ENCODE data around the gene EPB41L2. TPM values are rescaled to one million over a fixed set of nuclear protein-coding genes. Genes with fewer than 3 reads are reported as not detected.
A peak's percentile ranks its signal among the peaks of the same experiment; 100 is the strongest.
"Not testable (repeated sequence)": the region's sequence is repeated elsewhere in the genome, so short reads cannot be mapped to it uniquely, and the experiment has no call there.

The EPB41L2 gene
- total RNA-seq, 1 experiment from 2014 or later, result 33.2 TPM

- DNase-seq (ENCODE audit: low read depth), result no peak
Observed at GRCh38 chr6:131003488-131004386, 59.3 kb downstream of the EPB41L2 start.

GRCh38 chr6:131002661-131002980, 60.4 kb downstream of the EPB41L2 start:
- DNase-seq (ENCODE audit: low read depth), result no peak

GRCh38 chr6:131001945-131002660, 60.9 kb downstream of the EPB41L2 start:
- no peak for DNase-seq (ENCODE audit: low read depth)

- DNase-seq (ENCODE audit: low read depth), result no peak
Observed at GRCh38 chr6:131001111-131001736, 61.8 kb downstream of the EPB41L2 start.

GRCh38 chr6:131000544-131000943, 62.5 kb downstream of the EPB41L2 start:
- no peak for DNase-seq (ENCODE audit: low read depth)

GRCh38 chr6:130997061-130997753, 65.8 kb downstream of the EPB41L2 start:
- peak; percentile 28 for DNase-seq (ENCODE audit: low read depth)

- DNase-seq (ENCODE audit: low read depth), result no peak
Observed at GRCh38 chr6:130996635-130997034, 66.4 kb downstream of the EPB41L2 start.

- DNase-seq (ENCODE audit: low read depth), result no peak
Observed at GRCh38 chr6:130995783-130996447, 67.1 kb downstream of the EPB41L2 start.

GRCh38 chr6:130994319-130995097, 68.5 kb downstream of the EPB41L2 start:
- DNase-seq (ENCODE audit: low read depth), result no peak

GRCh38 chr6:130993292-130993765, 69.7 kb downstream of the EPB41L2 start:
- no peak for DNase-seq (ENCODE audit: low read depth)

GRCh38 chr6:130991422-130992137, 71.5 kb downstream of the EPB41L2 start:
- DNase-seq (ENCODE audit: low read depth), result no peak

GRCh38 chr6:130987539-130987938, 75.5 kb downstream of the EPB41L2 start:
- DNase-seq (ENCODE audit: low read depth), result not testable (repeated sequence)

GRCh38 chr6:130985115-130985514, 77.9 kb downstream of the EPB41L2 start:
- no peak for DNase-seq (ENCODE audit: low read depth)

- no peak for DNase-seq (ENCODE audit: low read depth)
Observed at GRCh38 chr6:130982941-130983456, 80.0 kb downstream of the EPB41L2 start.

- DNase-seq (ENCODE audit: low read depth), result no peak
Observed at GRCh38 chr6:130982135-130982534, 80.9 kb downstream of the EPB41L2 start.

GRCh38 chr6:130981409-130981808, 81.6 kb downstream of the EPB41L2 start:
- peak; percentile 67 for DNase-seq (ENCODE audit: low read depth)

GRCh38 chr6:130980310-130981032, 82.6 kb downstream of the EPB41L2 start:
- no peak for DNase-seq (ENCODE audit: low read depth)

GRCh38 chr6:130978660-130979396, 84.2 kb downstream of the EPB41L2 start:
- DNase-seq (ENCODE audit: low read depth), result no peak

All from RPMI7951 (cell line).